Measurements from ENCODE around the gene BRCC3.
A peak's percentile ranks its signal among the peaks of the same experiment; 100 is the strongest.

Gene BRCC3

DNA sequence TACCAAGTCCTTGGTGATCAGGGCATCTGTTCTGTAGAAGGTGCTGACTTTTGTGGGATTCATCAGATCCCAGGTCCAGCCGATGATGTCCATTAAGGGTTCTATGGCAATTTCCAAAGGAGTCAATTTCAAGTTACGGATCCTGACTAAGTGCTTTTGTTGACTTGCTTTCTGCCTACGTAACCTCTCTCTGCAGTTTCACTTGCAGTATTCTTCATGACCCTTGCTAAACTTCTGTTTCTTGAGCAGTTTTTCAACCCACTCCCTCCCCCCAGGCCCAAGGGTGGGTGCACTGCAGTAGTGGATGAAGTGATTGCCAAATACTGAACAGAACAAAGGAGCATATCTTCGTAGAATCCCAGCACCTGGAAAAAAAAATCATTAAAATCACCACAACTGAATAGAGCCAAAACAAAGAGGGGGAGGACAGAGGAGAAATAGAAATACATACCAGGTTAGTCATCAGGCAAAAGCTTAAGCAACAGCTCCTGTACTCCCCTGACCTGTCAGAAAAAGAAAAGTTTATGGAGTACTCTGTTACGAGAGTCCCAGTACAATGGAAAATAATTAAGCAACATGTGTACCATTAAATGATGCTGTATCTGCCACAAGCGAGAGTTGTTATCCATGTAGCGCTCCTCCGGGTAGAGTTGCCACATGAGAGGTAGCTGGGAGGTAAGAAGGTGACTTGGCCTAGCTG is 6.1 kb upstream of the BRCC3 start:
- peak overlapping the region; percentile 23 for H3K4me2 ChIP-seq (ENCODE audit: low read length)
- no peak overlapping the region for H3K9ac ChIP-seq (ENCODE audit: low read depth, low read length)
- no peaks in the 10 kb centered on the region for H3K36me3 ChIP-seq (ENCODE audit: insufficient read depth, low read length)
- no peaks in the 10 kb centered on the region for H3K27me3 ChIP-seq (ENCODE audit: control insufficient read depth, insufficient read depth, low read length)
- H3K4me3 ChIP-seq (ENCODE audit: low read length) = no peak overlapping the region
- peaks cover 23% of the 10 kb centered on the region for H3K4me1 ChIP-seq (ENCODE audit: control insufficient read depth, insufficient read depth, low read length)
- no peaks in the 10 kb centered on the region for H3K9me3 ChIP-seq (replicated peaks; ENCODE audit: low read length)

DNA sequence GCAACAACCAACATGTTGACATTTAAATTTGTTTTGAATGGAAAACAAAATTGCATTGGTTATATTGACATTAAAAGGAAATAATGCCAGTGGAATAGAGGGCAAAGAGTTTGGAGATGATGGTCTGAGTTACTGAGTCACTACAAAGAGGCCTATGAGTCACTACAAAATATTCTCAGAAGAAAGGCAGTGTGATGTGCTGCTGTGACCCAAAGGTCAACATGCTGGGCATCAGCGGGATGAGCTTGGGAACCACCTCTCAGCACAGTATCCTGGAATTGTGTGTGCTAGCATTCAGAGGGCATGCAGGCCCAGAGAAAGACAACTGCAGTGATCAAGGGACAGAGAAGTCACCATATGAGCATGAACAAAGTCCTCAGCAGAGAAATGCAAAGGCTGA is 3.1 kb upstream of the BRCC3 start:
- Histone ChIP-seq H3K9ac (ENCODE audit: low read depth, low read length) (no peak overlapping the region), H3K4me2 (ENCODE audit: low read length) (peak overlapping the region; percentile 51), H3K36me3 (ENCODE audit: insufficient read depth, low read length) (no peaks in the 10 kb centered on the region), H3K4me3 (ENCODE audit: low read length) (no peak overlapping the region), H3K27me3 (ENCODE audit: control insufficient read depth, insufficient read depth, low read length) (no peaks in the 10 kb centered on the region), H3K9me3 (replicated peaks; ENCODE audit: low read length) (no peaks in the 10 kb centered on the region), H3K4me1 (ENCODE audit: control insufficient read depth, insufficient read depth, low read length) (peaks cover 23% of the 10 kb centered on the region)

DNA sequence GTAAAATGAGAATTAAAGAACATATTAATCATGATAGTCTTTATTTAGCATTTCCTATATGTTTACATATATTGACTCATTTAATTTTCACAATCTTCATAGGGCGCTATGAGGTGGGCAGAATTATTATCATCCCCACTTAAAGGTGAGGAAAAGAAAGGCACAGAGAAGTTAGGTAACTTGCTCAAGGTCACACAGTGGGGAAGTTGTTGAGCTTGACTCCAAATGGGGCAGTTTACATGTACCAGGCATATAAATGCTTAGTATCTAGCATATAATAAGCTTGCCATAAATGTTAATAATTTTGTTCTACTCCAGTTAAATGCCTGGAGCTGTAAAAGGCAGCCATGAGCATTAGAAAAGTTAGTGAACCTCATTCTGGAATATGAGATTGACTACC is 1.9 kb upstream of the BRCC3 start:
- Histone ChIP-seq H3K4me3 (ENCODE audit: low read length) (peak overlapping the region; percentile 13), H3K9me3 (replicated peaks; ENCODE audit: low read length) (no peaks in the 10 kb centered on the region), H3K4me2 (ENCODE audit: low read length) (peak overlapping the region; percentile 78), H3K4me1 (ENCODE audit: control insufficient read depth, insufficient read depth, low read length) (peaks cover 23% of the 10 kb centered on the region), H3K36me3 (ENCODE audit: insufficient read depth, low read length) (peaks cover 5% of the 10 kb centered on the region), H3K9ac (ENCODE audit: low read depth, low read length) (peak overlapping the region; percentile 90), H3K27me3 (ENCODE audit: control insufficient read depth, insufficient read depth, low read length) (no peaks in the 10 kb centered on the region)

DNA sequence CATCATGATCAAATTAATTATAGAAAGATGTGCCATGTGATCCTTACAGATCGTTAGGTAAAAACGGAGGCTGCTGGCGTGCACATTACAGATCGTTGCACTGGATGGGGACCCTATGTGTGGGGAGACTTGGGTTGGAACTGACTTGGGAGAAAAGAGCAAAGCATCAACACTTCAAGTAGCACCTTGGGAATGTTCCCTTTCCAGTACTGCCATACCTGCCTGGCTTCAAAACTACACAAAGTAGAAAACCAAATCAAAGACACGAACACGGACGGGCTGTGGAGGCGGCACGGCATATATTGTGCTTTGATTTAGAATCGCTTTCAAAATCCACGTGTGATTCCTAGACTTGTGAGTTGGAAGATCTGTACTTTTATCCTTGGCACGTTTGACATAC is 1.3 kb upstream of the BRCC3 start:
- Histone ChIP-seq H3K4me2 (ENCODE audit: low read length) (peak overlapping the region; percentile 78), H3K9me3 (replicated peaks; ENCODE audit: low read length) (no peaks in the 10 kb centered on the region), H3K4me1 (ENCODE audit: control insufficient read depth, insufficient read depth, low read length) (peaks cover 23% of the 10 kb centered on the region), H3K4me3 (ENCODE audit: low read length) (peak overlapping the region; percentile 70), H3K9ac (ENCODE audit: low read depth, low read length) (peak overlapping the region; percentile 90), H3K27me3 (ENCODE audit: control insufficient read depth, insufficient read depth, low read length) (no peaks in the 10 kb centered on the region), H3K36me3 (ENCODE audit: insufficient read depth, low read length) (peaks cover 5% of the 10 kb centered on the region)

DNA sequence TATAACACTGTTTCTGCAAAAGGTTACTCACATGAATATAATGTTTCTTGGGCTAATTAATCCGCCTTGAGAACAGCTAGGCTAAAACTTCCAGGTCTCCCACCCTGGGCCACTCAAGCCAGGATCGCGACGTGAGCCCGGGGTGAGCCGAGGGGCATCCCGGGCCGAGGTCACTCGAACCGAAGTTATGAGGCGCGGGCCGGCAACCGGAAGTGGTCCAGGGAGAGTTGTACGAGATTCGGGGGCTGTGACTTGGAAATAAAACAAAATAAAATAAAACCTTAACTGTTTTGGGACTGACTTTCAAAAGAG is 689 bp upstream of the BRCC3 start:
- Histone ChIP-seq H3K9me3 (replicated peaks; ENCODE audit: low read length) (no peaks in the 10 kb centered on the region), H3K4me1 (ENCODE audit: control insufficient read depth, insufficient read depth, low read length) (peaks cover 17% of the 10 kb centered on the region), H3K27me3 (ENCODE audit: control insufficient read depth, insufficient read depth, low read length) (no peaks in the 10 kb centered on the region), H3K4me2 (ENCODE audit: low read length) (peak overlapping the region; percentile 78), H3K4me3 (ENCODE audit: low read length) (peak overlapping the region; percentile 70), H3K9ac (ENCODE audit: low read depth, low read length) (peak overlapping the region; percentile 90), H3K36me3 (ENCODE audit: insufficient read depth, low read length) (peaks cover 7% of the 10 kb centered on the region)

DNA sequence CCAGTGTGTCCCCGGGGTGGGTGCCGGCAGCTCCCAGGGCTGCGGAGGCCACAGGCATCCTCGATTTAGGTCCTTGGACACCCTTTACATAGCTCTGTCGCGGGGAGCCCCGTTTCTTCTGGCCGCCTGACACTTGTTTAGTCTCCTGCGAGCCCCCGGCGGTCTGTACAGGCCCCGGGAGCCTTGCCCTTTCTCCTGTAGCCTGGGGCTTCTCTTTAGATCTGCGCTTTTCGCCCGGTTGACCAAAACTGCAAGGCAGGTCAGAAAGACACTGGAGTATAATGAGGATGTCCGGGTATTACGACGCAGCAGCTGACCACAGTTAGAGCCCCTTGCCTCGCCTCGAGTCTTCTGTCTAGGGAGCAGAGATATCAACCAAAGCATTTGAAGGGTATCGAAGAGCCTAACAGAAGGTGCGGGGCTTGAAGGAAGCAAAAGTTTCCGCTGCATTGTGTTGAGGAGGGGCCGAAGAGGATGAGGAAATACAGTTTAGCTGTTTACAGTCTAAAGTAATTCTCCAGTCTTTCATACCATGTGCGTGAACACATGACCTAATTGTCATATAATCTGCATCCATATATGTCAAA is 479 bp downstream of the BRCC3 start:
- peak overlapping the region; percentile 80 for H3K9ac ChIP-seq (ENCODE audit: low read depth, low read length)
- no peaks in the 10 kb centered on the region for H3K9me3 ChIP-seq (replicated peaks; ENCODE audit: low read length)
- H3K4me3 ChIP-seq (ENCODE audit: low read length) = peak overlapping the region; percentile 78
- H3K4me1 ChIP-seq (ENCODE audit: control insufficient read depth, insufficient read depth, low read length) = peaks cover 14% of the 10 kb centered on the region
- no peaks in the 10 kb centered on the region for H3K27me3 ChIP-seq (ENCODE audit: control insufficient read depth, insufficient read depth, low read length)
- peaks cover 8% of the 10 kb centered on the region for H3K36me3 ChIP-seq (ENCODE audit: insufficient read depth, low read length)
- peak overlapping the region; percentile 84 for H3K4me2 ChIP-seq (ENCODE audit: low read length)

DNA sequence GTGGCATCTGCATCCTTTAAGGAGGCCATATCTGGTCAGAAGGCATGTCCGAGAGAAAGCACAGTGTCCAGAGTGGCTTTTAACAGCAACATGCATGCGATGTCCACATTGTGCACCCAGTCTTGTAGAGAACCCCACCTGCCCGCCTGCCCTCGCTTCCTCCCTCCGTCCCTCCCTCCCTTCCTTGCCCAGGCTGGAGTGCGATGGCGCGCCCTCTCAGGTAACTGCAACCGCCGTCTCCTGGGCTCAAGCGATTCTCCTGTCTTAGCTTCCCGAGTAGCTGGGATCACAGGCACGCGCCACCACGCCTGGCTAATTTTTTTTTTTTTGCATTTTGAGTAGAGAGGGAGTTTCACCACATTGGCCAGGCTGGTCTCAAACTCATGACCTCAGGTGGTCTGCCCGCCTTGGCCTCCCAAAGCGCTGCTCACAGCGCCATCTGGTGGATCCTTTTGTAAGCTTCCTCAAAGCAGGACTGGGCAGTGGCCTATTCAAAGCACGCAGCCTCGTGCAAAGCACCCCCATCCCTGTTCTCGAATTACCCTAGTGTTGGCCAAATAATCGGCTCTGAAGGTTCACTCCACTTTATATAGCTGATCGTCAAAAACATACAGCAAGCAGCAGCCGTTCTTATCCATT is 15.0 kb downstream of the BRCC3 start:
- no peak overlapping the region for H3K9ac ChIP-seq (ENCODE audit: low read depth, low read length)
- no peaks in the 10 kb centered on the region for H3K27me3 ChIP-seq (ENCODE audit: control insufficient read depth, insufficient read depth, low read length)
- no peak overlapping the region for H3K4me3 ChIP-seq (ENCODE audit: low read length)
- H3K9me3 ChIP-seq (replicated peaks; ENCODE audit: low read length) = no peaks in the 10 kb centered on the region
- H3K4me2 ChIP-seq (ENCODE audit: low read length) = no peak overlapping the region
- H3K36me3 ChIP-seq (ENCODE audit: insufficient read depth, low read length) = peaks cover 8% of the 10 kb centered on the region
- no peaks in the 10 kb centered on the region for H3K4me1 ChIP-seq (ENCODE audit: control insufficient read depth, insufficient read depth, low read length)

DNA sequence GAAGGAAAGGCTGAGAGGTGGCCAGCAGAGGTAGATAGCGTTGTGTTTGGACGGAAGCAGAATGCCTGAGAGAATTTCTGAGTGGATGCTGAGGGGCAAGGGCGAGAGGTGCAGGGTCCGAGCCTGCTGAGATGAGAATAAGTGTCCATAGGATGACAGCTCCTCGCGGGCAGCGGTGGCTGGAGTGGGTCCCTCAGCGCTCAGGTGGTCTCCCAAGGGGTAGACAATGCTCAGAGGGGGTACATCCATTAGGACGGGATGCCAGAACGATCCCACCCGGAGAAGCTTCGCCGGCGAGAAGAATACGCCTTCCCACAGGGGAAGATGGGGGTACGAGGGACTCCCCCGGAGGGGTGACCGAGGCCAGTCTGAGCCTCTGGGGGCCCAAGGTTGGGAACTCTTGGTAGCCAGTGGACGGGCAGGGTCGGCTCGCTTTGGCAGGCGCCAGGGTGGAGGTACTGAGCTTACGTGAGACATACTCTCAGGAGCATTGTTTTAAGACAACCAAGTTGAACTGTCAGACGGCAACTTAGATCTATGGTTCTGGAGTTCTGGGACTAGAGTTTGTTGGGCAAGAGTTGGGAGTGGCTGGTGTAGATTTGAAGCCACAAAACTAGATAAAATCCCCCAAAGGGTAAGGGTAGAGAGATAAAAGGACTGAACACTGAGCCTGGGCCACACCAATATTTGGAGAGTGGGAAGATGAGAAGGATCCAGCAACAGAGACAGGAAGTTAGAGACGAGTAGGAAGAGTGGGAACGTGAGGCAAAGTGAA is 15.8 kb downstream of the BRCC3 start:
- Histone ChIP-seq H3K36me3 (ENCODE audit: insufficient read depth, low read length) (peaks cover 8% of the 10 kb centered on the region), H3K9ac (ENCODE audit: low read depth, low read length) (no peak overlapping the region), H3K27me3 (ENCODE audit: control insufficient read depth, insufficient read depth, low read length) (no peaks in the 10 kb centered on the region), H3K4me3 (ENCODE audit: low read length) (no peak overlapping the region), H3K4me2 (ENCODE audit: low read length) (no peak overlapping the region), H3K4me1 (ENCODE audit: control insufficient read depth, insufficient read depth, low read length) (no peaks in the 10 kb centered on the region), H3K9me3 (replicated peaks; ENCODE audit: low read length) (no peaks in the 10 kb centered on the region)

DNA sequence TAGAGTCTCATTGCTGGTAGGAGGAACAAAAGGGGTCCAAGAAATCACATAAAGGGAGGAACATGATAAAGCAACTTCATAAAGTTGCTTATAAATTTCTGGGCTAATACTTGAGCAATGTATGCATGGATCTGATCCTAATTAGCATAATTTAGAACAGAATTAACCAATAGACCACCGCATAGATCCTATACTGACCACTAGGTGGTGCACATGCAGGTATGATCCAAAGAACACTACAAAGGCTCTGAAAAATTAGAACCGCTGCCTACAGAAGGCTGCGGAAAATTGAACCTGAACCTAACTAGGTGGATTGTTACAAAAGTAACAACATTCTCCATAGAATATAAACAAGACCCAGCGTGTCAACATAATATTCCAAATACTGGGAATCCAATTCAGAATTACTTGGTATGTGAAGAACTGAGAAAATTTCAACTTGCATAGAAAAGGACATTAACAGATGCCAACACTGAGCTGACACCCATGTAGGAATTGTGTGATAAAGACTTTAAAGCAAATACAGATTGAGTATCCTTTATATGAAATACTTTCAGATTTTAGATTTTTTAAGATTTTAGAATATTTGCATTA is 23.3 kb downstream of the BRCC3 start:
- Histone ChIP-seq H3K36me3 (ENCODE audit: insufficient read depth, low read length) (no peaks in the 10 kb centered on the region), H3K4me3 (ENCODE audit: low read length) (no peak overlapping the region), H3K4me2 (ENCODE audit: low read length) (no peak overlapping the region), H3K4me1 (ENCODE audit: control insufficient read depth, insufficient read depth, low read length) (no peaks in the 10 kb centered on the region), H3K9me3 (replicated peaks; ENCODE audit: low read length) (no peaks in the 10 kb centered on the region), H3K27me3 (ENCODE audit: control insufficient read depth, insufficient read depth, low read length) (no peaks in the 10 kb centered on the region), H3K9ac (ENCODE audit: low read depth, low read length) (no peak overlapping the region)

DNA sequence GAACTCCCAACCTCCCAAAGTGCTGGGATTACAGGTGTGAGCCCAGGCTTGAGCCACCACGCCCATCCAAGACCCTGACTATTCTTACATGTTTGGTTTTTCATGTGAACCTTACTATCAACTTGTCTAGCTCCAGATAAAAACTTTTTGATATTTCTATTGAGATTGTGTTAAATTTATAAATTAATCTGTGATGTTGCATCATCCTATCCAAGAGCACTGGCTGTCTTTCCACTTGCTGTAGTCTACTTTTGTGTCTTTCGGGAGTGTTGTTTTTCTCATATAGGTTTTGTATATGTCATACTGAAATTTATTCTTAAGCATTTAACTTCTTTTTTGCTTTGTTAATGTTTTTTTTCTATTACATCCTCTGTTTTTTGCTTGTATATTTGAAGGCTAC is 34.6 kb downstream of the BRCC3 start:
- Histone ChIP-seq H3K4me3 (ENCODE audit: low read length) (no peak overlapping the region), H3K36me3 (ENCODE audit: insufficient read depth, low read length) (no peaks in the 10 kb centered on the region)

DNA sequence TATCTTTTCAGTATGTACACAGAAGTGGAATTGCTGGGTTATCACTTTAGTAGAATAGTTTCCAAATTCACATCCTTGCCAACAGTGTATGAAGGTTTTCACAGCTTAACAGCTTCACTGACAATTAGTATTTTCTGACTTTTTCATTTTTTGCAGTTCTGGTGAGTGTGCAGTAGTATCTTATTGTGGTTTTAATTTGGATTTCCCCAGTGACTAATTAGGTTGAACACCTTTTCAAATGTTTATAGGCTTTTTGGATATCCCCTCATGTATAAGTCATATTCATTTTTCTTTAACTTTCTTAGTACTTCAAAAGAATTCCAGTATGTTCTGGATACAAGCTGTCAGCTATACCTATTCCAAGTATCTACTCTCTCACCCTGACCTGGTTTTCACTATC is 37.1 kb downstream of the BRCC3 start:
- Histone ChIP-seq H3K4me3 (ENCODE audit: low read length) (no peak overlapping the region), H3K9me3 (replicated peaks; ENCODE audit: low read length) (no peaks in the 10 kb centered on the region), H3K4me1 (ENCODE audit: control insufficient read depth, insufficient read depth, low read length) (no peaks in the 10 kb centered on the region), H3K9ac (ENCODE audit: low read depth, low read length) (no peak overlapping the region), H3K4me2 (ENCODE audit: low read length) (no peak overlapping the region), H3K36me3 (ENCODE audit: insufficient read depth, low read length) (no peaks in the 10 kb centered on the region), H3K27me3 (ENCODE audit: control insufficient read depth, insufficient read depth, low read length) (no peaks in the 10 kb centered on the region)

More for the DNA sequence above, 34.6 kb downstream of the BRCC3 start:
- Histone ChIP-seq H3K4me2 (ENCODE audit: low read length) (no peak overlapping the region), H3K9ac (ENCODE audit: low read depth, low read length) (no peak overlapping the region), H3K27me3 (ENCODE audit: control insufficient read depth, insufficient read depth, low read length) (no peaks in the 10 kb centered on the region), H3K4me1 (ENCODE audit: control insufficient read depth, insufficient read depth, low read length) (no peaks in the 10 kb centered on the region), H3K9me3 (replicated peaks; ENCODE audit: low read length) (no peaks in the 10 kb centered on the region)

All from skeletal muscle satellite cell (primary cell).